Activated CD8-positive, alpha-beta memory T cell treated with anti-CD3 and anti-CD28 coated beads for 36 hours (primary cell): ENCODE results near the gene MYO3A. TPM values are rescaled to one million over a fixed set of nuclear protein-coding genes. Genes with fewer than 3 reads are reported as not detected.

Experiments used
- CTCF ChIA-PET: fragments of 350-600 bp; sonication (Branson Sonifier 250); formaldehyde crosslinking; loops from one replicate; lab custom pipeline; 2021; ENCODE audit warnings: antibody characterized with exemption; lab: Charles Lee
- POLR2A ChIA-PET: fragments of 350-600 bp; sonication (Branson Sonifier 250); formaldehyde crosslinking; loops from one replicate; lab custom pipeline; 2021; ENCODE audit warnings: antibody characterized with exemption; lab: Charles Lee
- total RNA-seq, 2 experiments: library from RNA; stranded (reverse); gene quantifications; one replicate each; pipeline ENCODE4 v1.2.3, GENCODE V29; 2021

The MYO3A gene
- total RNA-seq, 2 experiments from 2014 or later: not detected

- ChIA-PET CTCF (no interaction called here), POLR2A (no interaction called here)
Observed at GRCh38 chr10:26232174-26232573, 298.1 kb downstream of the MYO3A start.

- CTCF ChIA-PET: no interaction called here
- POLR2A ChIA-PET: no interaction called here
Observed at GRCh38 chr10:26235761-26236160, 301.7 kb downstream of the MYO3A start.

- ChIA-PET CTCF (interaction anchor here (1.4 kb wide), 1 partner anchor 9 kb away, joined by 5 read pairs; no protein-coding TSS in a partner anchor), POLR2A (no interaction called here)
Observed at GRCh38 chr10:26238378-26238777, 304.3 kb downstream of the MYO3A start.

- ChIA-PET CTCF (no interaction called here), POLR2A (no interaction called here)
Observed at GRCh38 chr10:26242706-26243350, 308.8 kb downstream of the MYO3A start.

GRCh38 chr10:26243351-26243720 lies 309.3 kb downstream of the MYO3A start:
- ChIA-PET CTCF (no interaction called here), POLR2A (no interaction called here)

- ChIA-PET POLR2A (no interaction called here), CTCF (no interaction called here)
Observed at GRCh38 chr10:26249681-26250080, 315.7 kb downstream of the MYO3A start.

- POLR2A ChIA-PET: no interaction called here
- CTCF ChIA-PET: no interaction called here
Observed at GRCh38 chr10:26251925-26252324, 317.9 kb downstream of the MYO3A start.

GRCh38 chr10:26254616-26255015 lies 320.6 kb downstream of the MYO3A start:
- ChIA-PET CTCF (no interaction called here), POLR2A (no interaction called here)

- POLR2A ChIA-PET: no interaction called here
- CTCF ChIA-PET: no interaction called here
Observed at GRCh38 chr10:26259341-26259740, 325.3 kb downstream of the MYO3A start.
